Activated CD4-positive, CD25-positive, alpha-beta regulatory T cell treated with anti-CD3 and anti-CD28 coated beads, Interleukin-2, amount 50 U/mL, for 24 hours (primary cell): ENCODE data around the gene MAD1L1.
"Not testable (repeated sequence)": the region's sequence is repeated elsewhere in the genome, so short reads cannot be mapped to it uniquely, and the experiment has no call there.

Experiments used
- ATAC-seq, 2 donors: fragments of 150-1000 bp; cut with Tn5 transposase; one replicate each; pipeline ENCODE4 v1.10.0; 2021; ENCODE audit warnings: mild to moderate bottlenecking in 1 of 2, moderate library complexity in 1 of 2

Gene MAD1L1

GRCh38 chr7:1931951-1932270 is 300.8 kb downstream of the MAD1L1 start:
- ATAC-seq, result no peak

- ATAC-seq, result no peak
These were observed 301.3 kb downstream of the MAD1L1 start for GRCh38 chr7:1931256-1931950.

- ATAC-seq, result no peak
These were observed 302.2 kb downstream of the MAD1L1 start for GRCh38 chr7:1930381-1931065.

- ATAC-seq, result not testable (repeated sequence)
These were observed 303.3 kb downstream of the MAD1L1 start for GRCh38 chr7:1929349-1929925.

- ATAC-seq, result no peak
These were observed 303.9 kb downstream of the MAD1L1 start for GRCh38 chr7:1928645-1929348.

- no peak for ATAC-seq
These were observed 304.7 kb downstream of the MAD1L1 start for GRCh38 chr7:1927937-1928644.

- peak; percentile 47 to 48 for ATAC-seq
These were observed 305.8 kb downstream of the MAD1L1 start for GRCh38 chr7:1926908-1927306.

- peak; percentile 75 to 78 for ATAC-seq
These were observed 306.5 kb downstream of the MAD1L1 start for GRCh38 chr7:1925973-1926907.

GRCh38 chr7:1925349-1925748 is 307.4 kb downstream of the MAD1L1 start:
- no peak for ATAC-seq

GRCh38 chr7:1924258-1924817 is 308.4 kb downstream of the MAD1L1 start:
- ATAC-seq, result no peak

GRCh38 chr7:1923409-1924257 is 309.1 kb downstream of the MAD1L1 start:
- no peak for ATAC-seq

GRCh38 chr7:1922870-1923236 is 309.9 kb downstream of the MAD1L1 start:
- no peak for ATAC-seq

GRCh38 chr7:1922071-1922869 is 310.5 kb downstream of the MAD1L1 start:
- peak; percentile 59 to 61 for ATAC-seq

- no peak for ATAC-seq
These were observed 311.9 kb downstream of the MAD1L1 start for GRCh38 chr7:1920881-1921280.

- ATAC-seq, result peak; percentile 54 to 63
These were observed 312.5 kb downstream of the MAD1L1 start for GRCh38 chr7:1920266-1920681.

- peak in 1 of 2 donors; percentile 2 for ATAC-seq
These were observed 313.0 kb downstream of the MAD1L1 start for GRCh38 chr7:1919539-1920265.

- ATAC-seq, result no peak
These were observed 313.7 kb downstream of the MAD1L1 start for GRCh38 chr7:1918881-1919525.

GRCh38 chr7:1918063-1918645 is 314.6 kb downstream of the MAD1L1 start:
- ATAC-seq, result no peak
